Measurements from ENCODE around the gene ATP11A.

ATP11A gene

DNA sequence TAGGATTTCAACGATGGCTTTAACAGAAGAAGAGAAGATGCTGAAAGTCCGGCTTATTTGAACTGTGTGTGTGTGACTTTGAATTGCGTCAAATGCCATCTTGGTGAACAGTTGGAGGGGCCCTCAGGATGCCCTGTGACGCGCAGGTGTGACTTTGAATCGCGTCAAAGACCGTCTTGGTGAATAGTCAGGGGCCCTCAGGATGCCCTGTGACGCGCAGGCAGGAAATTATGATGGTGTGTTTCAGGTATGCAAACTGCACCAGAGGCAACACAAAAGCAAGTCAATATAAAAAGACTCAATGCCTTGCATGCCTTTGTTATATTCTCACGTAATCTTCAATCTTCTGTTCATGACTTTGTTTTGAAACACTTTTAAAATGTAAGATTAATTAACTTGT lies 29.2 kb downstream of the ATP11A start:
- no peak for ATAC-seq
- H3K4me1 Mint-ChIP-seq = peaks cover 40% of the 10 kb centered on the region

DNA sequence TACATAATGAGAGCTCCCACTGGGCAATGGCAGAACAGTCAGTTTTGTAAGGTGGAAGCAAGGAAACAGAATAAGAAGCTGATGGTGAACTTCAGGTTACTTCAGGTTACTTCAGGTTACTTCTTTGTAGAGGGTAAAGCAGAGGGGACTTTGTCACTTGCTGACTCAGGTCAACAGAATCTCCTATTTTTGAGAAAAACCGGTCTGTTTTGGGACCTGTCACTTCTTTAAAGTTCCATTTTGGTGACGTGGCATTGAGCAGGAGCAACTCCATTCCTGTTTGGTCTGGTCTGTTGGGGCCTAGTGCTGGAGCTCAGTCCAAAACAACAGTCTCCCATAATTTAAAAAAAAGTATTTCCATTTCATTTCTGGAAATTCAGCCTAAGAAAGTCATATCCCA lies 29.7 kb downstream of the ATP11A start:
- peaks cover 34% of the 10 kb centered on the region for H3K4me1 Mint-ChIP-seq
- ATAC-seq = no peak
- H3K27ac Mint-ChIP-seq = no peak overlapping the region
- H3K36me3 Mint-ChIP-seq = peaks cover 32% of the 10 kb centered on the region
- H3K9me3 Mint-ChIP-seq = no peaks in the 10 kb centered on the region
- no peaks in the 10 kb centered on the region for H3K27me3 Mint-ChIP-seq
- H3K4me3 Mint-ChIP-seq = no peak overlapping the region

More for the DNA sequence above, 29.2 kb downstream of the ATP11A start:
- H3K36me3 Mint-ChIP-seq = peaks cover 38% of the 10 kb centered on the region
- H3K9me3 Mint-ChIP-seq = peaks cover 2% of the 10 kb centered on the region
- H3K27ac Mint-ChIP-seq = no peak overlapping the region
- H3K27me3 Mint-ChIP-seq = no peaks in the 10 kb centered on the region
- H3K4me3 Mint-ChIP-seq = no peak overlapping the region

DNA sequence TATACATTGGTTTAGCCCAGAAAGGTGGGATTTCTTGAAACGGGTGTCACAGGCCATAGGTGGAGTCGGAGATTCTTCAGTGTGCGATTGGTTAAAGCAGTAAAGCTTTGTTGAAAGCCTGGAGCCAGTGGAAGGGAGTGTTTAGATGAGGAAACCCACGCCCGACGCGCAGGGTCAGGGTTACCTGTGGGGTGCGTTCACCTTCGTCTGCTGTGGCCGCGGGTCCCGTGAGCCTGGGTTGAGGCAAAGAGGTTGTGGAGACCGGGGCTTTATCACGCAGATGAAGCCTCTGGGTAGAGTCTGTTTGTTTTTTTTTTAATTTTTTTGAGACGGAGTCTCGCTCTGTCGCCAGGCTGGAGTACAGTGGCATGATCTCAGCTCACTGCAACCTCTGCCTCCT lies 30.4 kb downstream of the ATP11A start:
- Mint-ChIP-seq H3K27ac (no peak overlapping the region), H3K36me3 (peaks cover 26% of the 10 kb centered on the region), H3K4me1 (peaks cover 27% of the 10 kb centered on the region), H3K9me3 (no peaks in the 10 kb centered on the region), H3K4me3 (no peak overlapping the region), H3K27me3 (no peaks in the 10 kb centered on the region)
- no peak for ATAC-seq

DNA sequence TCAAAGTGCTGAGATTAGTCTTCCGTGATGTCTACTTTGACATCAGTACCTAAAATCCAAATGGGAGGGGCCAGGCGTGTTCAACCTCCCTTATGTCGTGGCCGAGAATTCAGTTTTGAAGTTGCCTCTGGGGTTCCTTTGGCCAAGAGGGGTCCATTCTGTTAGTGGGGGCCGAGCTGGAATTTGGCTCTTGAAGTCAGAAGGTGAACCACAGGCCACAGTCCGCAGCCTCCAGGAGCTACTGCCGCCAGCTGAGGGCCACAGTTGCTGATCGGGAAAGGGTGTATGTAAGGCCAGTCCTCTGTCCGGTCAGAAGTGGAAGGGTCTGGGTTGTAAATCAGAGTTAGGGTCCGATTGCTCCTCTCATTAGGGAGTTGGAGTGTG lies 31.0 kb downstream of the ATP11A start:
- H3K9me3 Mint-ChIP-seq = no peaks in the 10 kb centered on the region
- H3K36me3 Mint-ChIP-seq = peaks cover 21% of the 10 kb centered on the region
- H3K4me3 Mint-ChIP-seq = no peak overlapping the region
- ATAC-seq = no peak
- peaks cover 22% of the 10 kb centered on the region for H3K4me1 Mint-ChIP-seq
- no peak overlapping the region for H3K27ac Mint-ChIP-seq
- no peaks in the 10 kb centered on the region for H3K27me3 Mint-ChIP-seq

- Mint-ChIP-seq H3K27ac (no peak overlapping the region), H3K27me3 (no peaks in the 10 kb centered on the region), H3K9me3 (no peaks in the 10 kb centered on the region), H3K4me1 (peaks cover 15% of the 10 kb centered on the region), H3K4me3 (no peak overlapping the region), H3K36me3 (peaks cover 20% of the 10 kb centered on the region)
- ATAC-seq = no peak
Observed at GRCh38 chr13:112721198-112722104, 31.6 kb downstream of the ATP11A start.

DNA sequence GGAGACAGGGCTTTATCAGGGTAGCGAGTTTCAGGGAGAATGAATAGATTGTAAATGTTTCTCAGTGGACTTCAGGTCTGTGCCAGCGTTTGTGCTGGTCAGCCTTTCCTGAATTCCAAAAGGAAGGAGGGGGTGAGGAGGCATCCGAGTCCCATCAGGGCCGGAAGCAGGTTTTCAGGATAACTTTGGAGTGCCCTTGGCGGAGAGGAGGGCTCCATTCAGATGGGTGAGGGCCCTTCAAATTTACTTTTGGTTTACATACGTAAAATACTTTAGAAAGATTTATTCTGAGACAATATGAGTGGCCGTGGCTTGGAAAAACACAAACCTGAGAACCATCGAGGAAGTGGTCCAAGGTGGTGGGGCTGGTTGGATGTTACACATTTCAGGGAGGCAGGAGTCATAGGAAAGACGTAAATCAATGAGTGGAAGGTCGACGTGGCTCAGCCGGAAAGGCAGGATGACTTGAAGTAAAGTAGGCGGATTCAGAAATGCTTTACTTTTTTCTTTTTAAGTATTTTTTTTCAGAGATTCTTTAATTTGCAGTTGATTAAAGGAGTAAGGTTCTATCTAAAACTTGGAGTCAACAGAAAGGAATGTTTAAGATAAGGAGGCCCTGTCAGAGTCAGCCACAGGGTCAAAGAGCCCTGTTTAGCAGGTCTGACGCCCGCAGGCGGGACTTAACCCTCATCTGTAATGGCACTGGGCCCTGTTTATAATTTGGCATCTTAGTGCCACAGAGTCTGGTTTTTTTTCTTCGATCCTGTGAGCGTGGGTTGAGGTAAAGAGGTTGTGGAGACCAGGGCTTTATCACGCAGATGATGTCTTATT lies 32.8 kb downstream of the ATP11A start:
- H3K4me3 Mint-ChIP-seq = no peak overlapping the region
- peaks cover 14% of the 10 kb centered on the region for H3K36me3 Mint-ChIP-seq
- H3K27ac Mint-ChIP-seq = no peak overlapping the region
- H3K9me3 Mint-ChIP-seq = no peaks in the 10 kb centered on the region
- H3K4me1 Mint-ChIP-seq = peaks cover 7% of the 10 kb centered on the region
- H3K27me3 Mint-ChIP-seq = no peaks in the 10 kb centered on the region
- no peak for ATAC-seq

DNA sequence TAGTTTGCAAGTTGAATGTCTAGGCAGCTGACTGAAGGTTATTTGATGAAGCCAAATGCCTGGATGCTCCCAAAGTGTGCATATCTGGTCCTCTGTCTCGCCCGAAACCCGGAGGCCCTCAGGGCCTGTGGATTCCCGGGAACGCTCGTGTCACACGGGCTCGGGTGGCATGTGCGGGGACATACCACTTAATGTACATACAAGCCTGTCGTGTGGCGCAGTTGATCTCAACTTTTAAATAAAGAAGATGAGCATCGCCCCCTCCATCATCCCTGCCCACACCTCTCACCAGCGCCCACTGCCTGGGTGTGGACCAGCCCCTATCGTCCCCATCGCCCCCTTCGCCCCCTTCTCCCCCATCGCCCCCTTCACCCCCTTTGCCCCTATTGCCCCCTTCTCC lies 33.9 kb downstream of the ATP11A start:
- Mint-ChIP-seq H3K4me1 (peaks cover 7% of the 10 kb centered on the region), H3K9me3 (no peaks in the 10 kb centered on the region), H3K36me3 (peaks cover 17% of the 10 kb centered on the region), H3K4me3 (no peak overlapping the region), H3K27ac (no peak overlapping the region), H3K27me3 (no peaks in the 10 kb centered on the region)
- no peak for ATAC-seq

DNA sequence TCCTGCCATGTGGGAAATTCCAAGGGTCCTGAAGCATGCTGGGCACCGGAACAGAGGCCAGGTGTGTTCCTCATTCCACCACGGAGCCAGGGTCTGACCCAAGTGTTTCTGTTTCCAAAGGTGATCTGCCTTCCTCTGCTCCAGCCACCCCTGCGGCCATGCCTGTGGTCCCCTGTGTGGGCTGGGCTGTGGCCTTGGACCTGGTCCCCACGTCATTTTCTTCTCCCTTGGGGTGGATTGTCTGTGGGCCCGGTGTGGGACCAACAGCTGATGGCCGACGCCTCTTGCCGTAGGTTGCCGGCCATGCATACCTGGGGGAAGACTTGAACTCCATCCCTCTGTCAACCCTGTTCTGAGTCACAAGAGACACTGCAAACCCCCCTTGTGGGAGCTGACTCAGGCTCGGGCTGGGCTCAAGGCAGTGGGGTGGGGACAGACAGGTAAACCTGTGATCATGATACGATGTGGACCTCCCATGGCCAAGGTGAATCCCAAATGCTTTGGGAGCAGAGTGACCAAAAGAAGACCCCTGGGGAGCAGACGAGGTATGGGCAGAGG lies 35.0 kb downstream of the ATP11A start:
- no peak for ATAC-seq
- Mint-ChIP-seq H3K27ac (no peak overlapping the region), H3K27me3 (no peaks in the 10 kb centered on the region), H3K4me1 (peaks cover 7% of the 10 kb centered on the region), H3K36me3 (peaks cover 15% of the 10 kb centered on the region), H3K4me3 (no peak overlapping the region), H3K9me3 (no peaks in the 10 kb centered on the region)

DNA sequence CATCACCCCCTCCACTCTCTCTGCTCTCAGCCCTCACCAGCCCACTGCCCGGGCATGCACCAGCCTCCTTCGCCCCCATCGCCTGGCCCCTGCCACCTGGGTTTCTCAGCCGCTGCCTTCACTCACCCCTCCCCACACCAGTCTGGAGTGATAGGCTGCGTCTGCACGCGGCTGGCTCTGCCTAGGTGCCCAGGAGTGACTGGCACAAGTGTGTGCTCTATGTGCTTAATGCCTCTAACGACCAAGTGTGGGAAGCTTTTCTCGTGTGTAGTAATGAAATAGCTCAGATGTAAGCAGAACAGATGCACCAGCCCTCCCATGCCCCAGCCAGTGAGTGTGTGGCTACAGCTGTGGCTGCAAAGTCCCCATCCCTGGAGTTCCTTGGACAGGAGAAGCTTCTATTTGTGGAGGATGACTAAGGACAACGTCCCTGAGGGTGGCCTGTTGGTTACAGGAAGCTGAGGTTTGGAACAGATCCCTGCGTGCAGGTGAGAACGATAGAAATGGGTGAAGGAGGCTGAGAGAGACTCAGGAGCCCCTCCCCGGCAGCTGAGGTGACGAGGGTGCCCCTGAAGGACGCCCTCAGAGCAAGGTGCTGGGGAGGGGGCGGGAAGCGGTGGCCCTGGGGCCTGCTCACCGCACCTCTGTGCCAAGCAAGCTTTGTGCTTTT lies 35.6 kb downstream of the ATP11A start:
- H3K9me3 Mint-ChIP-seq = no peaks in the 10 kb centered on the region
- H3K36me3 Mint-ChIP-seq = peaks cover 11% of the 10 kb centered on the region
- H3K4me1 Mint-ChIP-seq = peaks cover 7% of the 10 kb centered on the region
- no peaks in the 10 kb centered on the region for H3K27me3 Mint-ChIP-seq
- no peak overlapping the region for H3K27ac Mint-ChIP-seq
- H3K4me3 Mint-ChIP-seq = no peak overlapping the region
- ATAC-seq = no peak

DNA sequence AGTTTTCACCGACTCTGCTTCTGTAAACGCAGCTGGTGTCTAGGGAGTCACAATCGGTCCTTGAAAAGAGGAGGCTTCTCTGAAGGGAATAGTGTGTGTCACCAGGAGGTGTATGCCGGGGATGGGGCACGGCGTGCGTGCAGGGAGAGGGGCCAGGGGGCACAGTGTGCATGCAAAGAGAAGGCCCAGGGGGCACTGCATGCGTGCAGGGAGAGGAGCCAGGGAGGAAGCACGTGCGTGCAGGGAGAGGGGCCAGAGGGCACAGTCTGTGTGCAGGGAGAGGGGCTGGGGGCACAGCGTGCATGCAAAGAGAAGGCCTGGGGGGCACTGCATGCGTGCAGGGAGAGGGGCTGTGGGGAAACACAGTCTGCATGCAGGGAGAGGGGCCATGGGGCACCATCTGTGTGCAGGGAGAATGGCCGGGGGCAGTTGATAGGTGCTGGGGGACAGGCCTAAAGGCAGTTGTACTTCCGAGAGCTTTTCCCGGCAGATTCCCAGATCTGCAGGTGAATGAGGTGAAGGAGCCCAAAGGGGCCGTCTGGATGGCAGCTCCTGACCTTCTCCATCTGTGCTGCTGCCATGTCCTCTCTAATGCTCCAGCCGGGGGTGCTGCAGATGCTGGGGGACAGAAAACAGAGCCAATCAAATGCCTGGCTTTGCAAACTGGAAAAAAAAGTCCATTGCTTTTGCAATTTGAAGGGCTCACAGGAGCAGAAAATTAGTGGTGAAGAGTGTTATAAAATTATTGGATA lies 36.4 kb downstream of the ATP11A start:
- H3K9me3 Mint-ChIP-seq = no peaks in the 10 kb centered on the region
- H3K27ac Mint-ChIP-seq = no peak overlapping the region
- peaks cover 7% of the 10 kb centered on the region for H3K4me1 Mint-ChIP-seq
- H3K27me3 Mint-ChIP-seq = no peaks in the 10 kb centered on the region
- H3K36me3 Mint-ChIP-seq = peaks cover 11% of the 10 kb centered on the region
- no peak for ATAC-seq
- H3K4me3 Mint-ChIP-seq = no peak overlapping the region

- Mint-ChIP-seq H3K9me3 (no peaks in the 10 kb centered on the region), H3K4me1 (peaks cover 9% of the 10 kb centered on the region), H3K36me3 (peaks cover 11% of the 10 kb centered on the region), H3K27me3 (no peaks in the 10 kb centered on the region), H3K4me3 (no peak overlapping the region), H3K27ac (no peak overlapping the region)
- no peak for ATAC-seq
Observed at GRCh38 chr13:112727581-112727980, 37.7 kb downstream of the ATP11A start.

- Mint-ChIP-seq H3K36me3 (peaks cover 11% of the 10 kb centered on the region), H3K4me1 (peaks cover 11% of the 10 kb centered on the region), H3K9me3 (no peaks in the 10 kb centered on the region), H3K27ac (no peak overlapping the region), H3K27me3 (no peaks in the 10 kb centered on the region), H3K4me3 (no peak overlapping the region)
- ATAC-seq = no peak
Observed at GRCh38 chr13:112728375-112729126, 38.7 kb downstream of the ATP11A start.

DNA sequence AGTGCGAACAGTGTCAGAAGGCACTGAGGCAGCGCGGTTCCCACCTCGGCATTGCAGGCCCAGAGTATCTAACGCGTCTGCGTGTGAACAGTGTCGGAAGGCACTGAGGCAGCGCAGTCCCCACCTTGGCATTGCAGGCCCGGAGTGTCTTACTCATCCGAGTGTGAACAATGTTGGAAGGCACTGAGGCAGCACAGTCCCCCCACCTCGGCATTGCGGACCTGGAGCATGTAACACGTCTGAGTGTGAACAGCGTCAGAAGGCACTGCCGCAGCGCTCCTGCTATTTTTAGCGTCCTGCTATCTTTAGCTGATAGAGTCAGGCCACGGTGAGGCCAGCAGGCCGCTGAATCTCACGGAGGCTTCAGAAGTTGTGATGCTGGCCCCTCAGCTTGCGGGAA lies 39.6 kb downstream of the ATP11A start:
- Mint-ChIP-seq H3K36me3 (peaks cover 12% of the 10 kb centered on the region), H3K27me3 (no peaks in the 10 kb centered on the region), H3K9me3 (no peaks in the 10 kb centered on the region), H3K27ac (no peak overlapping the region), H3K4me3 (no peak overlapping the region), H3K4me1 (peaks cover 11% of the 10 kb centered on the region)
- ATAC-seq = no peak

DNA sequence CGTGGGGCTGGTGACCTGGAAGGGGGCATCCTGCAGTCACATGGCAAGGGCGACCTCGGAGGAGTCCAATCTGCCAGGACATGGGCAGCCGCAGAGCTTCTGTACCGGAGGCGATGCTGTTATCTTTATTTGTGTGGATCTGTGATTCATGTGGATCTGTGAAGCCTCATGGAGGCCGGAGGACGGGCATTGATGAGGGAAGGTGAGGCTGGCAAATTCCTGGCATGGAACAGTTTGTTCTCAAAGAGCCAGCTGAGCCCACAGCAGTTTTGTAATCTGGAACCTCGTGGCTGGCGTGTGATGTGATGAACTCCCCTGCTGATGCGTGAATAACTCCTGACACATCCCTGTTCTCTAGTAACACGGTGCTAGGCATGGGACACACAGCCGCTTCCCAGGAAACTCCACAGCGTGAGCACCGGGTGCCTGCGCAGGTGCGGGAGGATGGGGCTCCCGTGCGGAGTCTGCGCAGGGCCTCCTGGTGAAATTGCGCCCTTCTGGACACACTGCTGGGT lies 40.4 kb downstream of the ATP11A start:
- no peak for ATAC-seq
- Mint-ChIP-seq H3K36me3 (peaks cover 17% of the 10 kb centered on the region), H3K27me3 (no peaks in the 10 kb centered on the region), H3K27ac (no peak overlapping the region), H3K9me3 (no peaks in the 10 kb centered on the region), H3K4me1 (peaks cover 11% of the 10 kb centered on the region), H3K4me3 (no peak overlapping the region)

Data from stimulated activated memory B cell treated with anti-CD40 and anti-IgM and Interleukin-4, amounts not matched to agents 10 μg/mL and 1 μg/mL and 100 μg/mL, for 72 hours (primary cell).